HG02973 (cell line): ENCODE measurements around the gene INO80B.
"Not testable (repeated sequence)": the region's sequence is repeated elsewhere in the genome, so short reads cannot be mapped to it uniquely, and the experiment has no call there.

Experiments used
- ATAC-seq: cut with Tn5 transposase; IDR thresholded peaks from one replicate; pipeline ENCODE4 v1.9.1; 2021; ENCODE audit warnings: moderate library complexity; ENCODE audit not compliant: unreplicated experiment

The INO80B gene

GRCh38 chr2:74454654-74455511 is at the start of gene INO80B:
TSS of gene INO80B (plus strand) at chr2:74455087. CDS start at chr2:74455117, 30 bp downstream.
- peak; percentile 31 for ATAC-seq

GRCh38 chr2:74406035-74406434 is 48.9 kb upstream of the INO80B start:
- ATAC-seq: peak; percentile 65

- ATAC-seq: no peak
Observed at GRCh38 chr2:74407682-74408081, 47.2 kb upstream of the INO80B start.

GRCh38 chr2:74413001-74413698 is 41.7 kb upstream of the INO80B start:
- no peak for ATAC-seq

- no peak for ATAC-seq
Observed at GRCh38 chr2:74414441-74414840, 40.4 kb upstream of the INO80B start.

- no peak for ATAC-seq
Observed at GRCh38 chr2:74414881-74415761, 39.8 kb upstream of the INO80B start.

GRCh38 chr2:74415762-74416395 is 39.0 kb upstream of the INO80B start:
- ATAC-seq: no peak

GRCh38 chr2:74416778-74417177 is 38.1 kb upstream of the INO80B start:
- ATAC-seq: no peak

- ATAC-seq: no peak
Observed at GRCh38 chr2:74417197-74417596, 37.7 kb upstream of the INO80B start.

GRCh38 chr2:74417763-74418162 is 37.1 kb upstream of the INO80B start:
- ATAC-seq: no peak

GRCh38 chr2:74418312-74418711 is 36.6 kb upstream of the INO80B start:
- ATAC-seq: no peak

GRCh38 chr2:74419345-74419744 is 35.5 kb upstream of the INO80B start:
- no peak for ATAC-seq

- ATAC-seq: no peak
Observed at GRCh38 chr2:74420006-74420405, 34.9 kb upstream of the INO80B start.

GRCh38 chr2:74420443-74421103 is 34.3 kb upstream of the INO80B start:
- not testable (repeated sequence) for ATAC-seq

- ATAC-seq: peak; percentile 83
Observed at GRCh38 chr2:74421221-74421870, 33.5 kb upstream of the INO80B start, which contains the start of the genes C2orf81 and WDR54. TSS of gene C2orf81 (minus strand) at chr2:74421619. CDS start at chr2:74421560, 59 bp downstream. TSS of gene WDR54 (plus strand) at chr2:74421730. CDS start at chr2:74422154, 424 bp downstream.

GRCh38 chr2:74423231-74424095 is 31.4 kb upstream of the INO80B start:
- no peak for ATAC-seq

GRCh38 chr2:74424139-74424992 is 30.5 kb upstream of the INO80B start:
- no peak for ATAC-seq

- no peak for ATAC-seq
Observed at GRCh38 chr2:74424995-74425406, 29.9 kb upstream of the INO80B start.
